ENCODE measurements around the gene OR6C75. TPM values are rescaled to one million over a fixed set of nuclear protein-coding genes. Genes with fewer than 3 reads are reported as not detected.
A peak's percentile ranks its signal among the peaks of the same experiment; 100 is the strongest.
"Not testable (repeated sequence)": the region's sequence is repeated elsewhere in the genome, so short reads cannot be mapped to it uniquely, and the experiment has no call there.

The OR6C75 gene
- total and polyA plus RNA-seq, 2 donors from 2014 or later: not detected

DNA sequence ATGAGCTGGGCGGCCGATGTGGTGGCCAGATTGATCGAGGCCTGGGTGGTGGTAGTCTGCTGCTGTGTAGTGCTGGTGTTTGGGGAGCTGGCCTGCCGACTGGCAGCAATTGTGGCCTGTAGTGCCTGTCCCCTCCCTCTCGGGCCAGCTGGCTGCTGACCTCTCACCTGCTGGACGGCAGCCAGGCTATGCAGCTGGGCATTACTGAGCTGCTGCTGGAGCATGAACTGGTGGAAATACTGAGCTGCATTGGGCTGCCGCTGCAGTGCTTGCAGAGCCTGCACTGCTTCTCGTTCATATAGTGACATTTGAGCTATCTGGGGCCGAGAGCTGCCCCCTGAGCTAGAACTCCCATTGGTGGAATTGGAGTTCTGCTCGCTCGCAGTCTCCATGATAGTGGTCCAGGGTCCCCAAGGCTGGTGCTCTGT lies 51.6 kb downstream of the OR6C75 start:
- H3K4me1 ChIP-seq (ENCODE audit: control insufficient read depth in 2 of 3, insufficient read depth in 2 of 3, low read depth in 1 of 3, low read length in 3 of 3); H3K9ac ChIP-seq (ENCODE audit: low read length in 3 of 3); H3K36me3 ChIP-seq (ENCODE audit: control insufficient read depth in 2 of 3, insufficient read depth in 3 of 3, low read length in 3 of 3); FAIRE-seq; intact Hi-C loops (cut with DNase I); H3K27ac ChIP-seq (ENCODE audit: low read depth in 2 of 2, low read length in 2 of 2); H3K27me3 ChIP-seq (ENCODE audit: control insufficient read depth, insufficient read depth, low read length); H3K9me3 ChIP-seq (ENCODE audit: control insufficient read depth in 2 of 3, insufficient read depth in 1 of 3, low read length in 3 of 3); H3K4me3 ChIP-seq (ENCODE audit: low read length in 3 of 3): not testable (repeated sequence)
- DNase-seq: peak in 4 of 5 donors; percentile 38 to 53 (median 40)

DNA sequence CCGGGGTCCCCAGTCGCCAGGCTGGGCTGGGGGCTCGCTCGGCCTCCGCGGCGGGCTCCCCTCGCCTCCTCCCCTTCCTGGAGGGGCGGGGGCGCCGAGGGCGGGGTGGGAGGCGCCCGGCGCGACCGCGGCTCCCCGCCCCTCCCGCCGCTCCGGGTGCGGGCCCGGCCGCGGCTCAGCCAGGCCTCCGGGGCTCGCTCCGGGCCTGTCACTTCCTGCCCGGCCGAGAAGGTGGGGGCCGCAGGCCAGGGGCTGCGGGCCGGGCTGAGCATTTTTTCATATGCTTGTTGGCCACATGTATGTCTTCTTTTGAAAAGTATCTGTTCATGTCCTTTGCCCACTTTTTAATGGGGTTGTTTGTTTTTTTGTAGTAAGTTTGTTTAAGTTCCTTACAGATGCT lies 52.1 kb downstream of the OR6C75 start:
- FAIRE-seq; H3K9me3 ChIP-seq (ENCODE audit: control insufficient read depth in 2 of 3, insufficient read depth in 1 of 3, low read length in 3 of 3); H3K9ac ChIP-seq (ENCODE audit: low read length in 3 of 3); H3K27ac ChIP-seq (ENCODE audit: low read depth in 2 of 2, low read length in 2 of 2); H3K36me3 ChIP-seq (ENCODE audit: control insufficient read depth in 2 of 3, insufficient read depth in 3 of 3, low read length in 3 of 3); H3K4me1 ChIP-seq (ENCODE audit: control insufficient read depth in 2 of 3, insufficient read depth in 2 of 3, low read depth in 1 of 3, low read length in 3 of 3); H3K27me3 ChIP-seq (ENCODE audit: control insufficient read depth, insufficient read depth, low read length); DNase-seq; intact Hi-C loops (cut with DNase I); H3K4me3 ChIP-seq (ENCODE audit: low read length in 3 of 3): not testable (repeated sequence)

DNA sequence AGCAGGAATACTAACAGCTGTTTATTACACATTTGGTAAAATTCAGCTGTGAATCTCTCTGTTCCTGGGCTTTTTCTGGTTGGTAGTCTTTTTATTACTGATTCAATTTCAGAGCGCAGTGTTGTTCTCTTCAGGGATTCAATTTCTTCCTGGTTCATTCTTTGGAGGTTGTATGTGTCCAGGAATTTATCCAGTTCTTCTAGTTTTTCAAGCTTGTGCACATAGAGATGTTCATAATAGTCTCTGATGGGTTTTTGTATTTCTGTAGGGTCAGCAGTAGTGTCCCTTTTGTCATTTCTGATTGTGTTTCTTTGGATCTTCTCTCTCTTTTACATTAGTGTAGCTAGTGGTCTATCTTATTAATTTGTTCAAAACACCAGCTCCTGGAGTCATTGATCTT lies 54.2 kb downstream of the OR6C75 start:
- Histone ChIP-seq H3K9me3 (ENCODE audit: control insufficient read depth in 2 of 3, insufficient read depth in 1 of 3, low read length in 3 of 3) (peaks cover 0 to 1% (median 0%) of the 10 kb centered on the region in 3 donors), H3K4me1 (ENCODE audit: control insufficient read depth in 2 of 3, insufficient read depth in 2 of 3, low read depth in 1 of 3, low read length in 3 of 3) (no peaks in the 10 kb centered on the region), H3K27ac (ENCODE audit: low read depth in 2 of 2, low read length in 2 of 2) (no peak overlapping the region), H3K36me3 (ENCODE audit: control insufficient read depth in 2 of 3, insufficient read depth in 3 of 3, low read length in 3 of 3) (no peaks in the 10 kb centered on the region), H3K4me3 (ENCODE audit: low read length in 3 of 3) (no peak overlapping the region), H3K27me3 (ENCODE audit: control insufficient read depth, insufficient read depth, low read length) (no peaks in the 10 kb centered on the region), H3K9ac (ENCODE audit: low read length in 3 of 3) (no peak overlapping the region)
- TF ChIP-seq, protein P1, sequence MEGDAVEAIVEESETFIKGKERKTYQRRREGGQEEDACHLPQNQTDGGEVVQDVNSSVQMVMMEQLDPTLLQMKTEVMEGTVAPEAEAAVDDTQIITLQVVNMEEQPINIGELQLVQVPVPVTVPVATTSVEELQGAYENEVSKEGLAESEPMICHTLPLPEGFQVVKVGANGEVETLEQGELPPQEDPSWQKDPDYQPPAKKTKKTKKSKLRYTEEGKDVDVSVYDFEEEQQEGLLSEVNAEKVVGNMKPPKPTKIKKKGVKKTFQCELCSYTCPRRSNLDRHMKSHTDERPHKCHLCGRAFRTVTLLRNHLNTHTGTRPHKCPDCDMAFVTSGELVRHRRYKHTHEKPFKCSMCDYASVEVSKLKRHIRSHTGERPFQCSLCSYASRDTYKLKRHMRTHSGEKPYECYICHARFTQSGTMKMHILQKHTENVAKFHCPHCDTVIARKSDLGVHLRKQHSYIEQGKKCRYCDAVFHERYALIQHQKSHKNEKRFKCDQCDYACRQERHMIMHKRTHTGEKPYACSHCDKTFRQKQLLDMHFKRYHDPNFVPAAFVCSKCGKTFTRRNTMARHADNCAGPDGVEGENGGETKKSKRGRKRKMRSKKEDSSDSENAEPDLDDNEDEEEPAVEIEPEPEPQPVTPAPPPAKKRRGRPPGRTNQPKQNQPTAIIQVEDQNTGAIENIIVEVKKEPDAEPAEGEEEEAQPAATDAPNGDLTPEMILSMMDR (IDR thresholded peaks at IDR 0.05; ENCODE audit: borderline replicate concordance, extremely low read depth, insufficient read depth): no peak
- DNase-seq (no peak), FAIRE-seq (no peak)
- intact Hi-C loops (cut with DNase I): no loop called here

Other genes starting within 250 kb of the OR6C75 start
- not detected for gene OR9K2, start 236.6 kb upstream of the OR6C75 start, total RNA-seq
- not detected for gene OR9K2, start 236.6 kb upstream of the OR6C75 start, polyA plus RNA-seq (ENCODE audit: insufficient read depth, low read depth, low replicate concordance)
- gene OR10A7, start 141.9 kb upstream of the OR6C75 start, total RNA-seq: not detected
- gene OR10A7, start 141.9 kb upstream of the OR6C75 start, polyA plus RNA-seq (ENCODE audit: insufficient read depth, low read depth, low replicate concordance): not detected
- gene OR6C74, start 118.4 kb upstream of the OR6C75 start, total RNA-seq: not detected
- not detected for gene OR6C74, start 118.4 kb upstream of the OR6C75 start, polyA plus RNA-seq (ENCODE audit: insufficient read depth, low read depth, low replicate concordance)
- gene OR6C6, start 66.4 kb upstream of the OR6C75 start, total RNA-seq: not detected
- not detected for gene OR6C6, start 66.4 kb upstream of the OR6C75 start, polyA plus RNA-seq (ENCODE audit: insufficient read depth, low read depth, low replicate concordance)
- gene OR6C1, start 48.6 kb upstream of the OR6C75 start, total RNA-seq: not detected
- not detected for gene OR6C1, start 48.6 kb upstream of the OR6C75 start, polyA plus RNA-seq (ENCODE audit: insufficient read depth, low read depth, low replicate concordance)
- gene OR6C3, start 32.2 kb upstream of the OR6C75 start, total RNA-seq: not detected
- not detected for gene OR6C3, start 32.2 kb upstream of the OR6C75 start, polyA plus RNA-seq (ENCODE audit: insufficient read depth, low read depth, low replicate concordance)
- gene OR6C65, start 37.6 kb downstream of the OR6C75 start, total RNA-seq: not detected
- not detected for gene OR6C65, start 37.6 kb downstream of the OR6C75 start, polyA plus RNA-seq (ENCODE audit: insufficient read depth, low read depth, low replicate concordance)
- gene OR6C76, start 63.3 kb downstream of the OR6C75 start, total RNA-seq: not detected
- not detected for gene OR6C76, start 63.3 kb downstream of the OR6C75 start, polyA plus RNA-seq (ENCODE audit: insufficient read depth, low read depth, low replicate concordance)
- gene OR6C2, start 81.1 kb downstream of the OR6C75 start, total RNA-seq: not detected
- not detected for gene OR6C2, start 81.1 kb downstream of the OR6C75 start, polyA plus RNA-seq (ENCODE audit: insufficient read depth, low read depth, low replicate concordance)
- not detected for gene OR6C70, start 107.2 kb downstream of the OR6C75 start, total RNA-seq
- not detected for gene OR6C70, start 107.2 kb downstream of the OR6C75 start, polyA plus RNA-seq (ENCODE audit: insufficient read depth, low read depth, low replicate concordance)
- gene OR6C68, start 129.4 kb downstream of the OR6C75 start, total RNA-seq: not detected
- gene OR6C68, start 129.4 kb downstream of the OR6C75 start, polyA plus RNA-seq (ENCODE audit: insufficient read depth, low read depth, low replicate concordance): not detected
- gene OR6C4, start 186.6 kb downstream of the OR6C75 start, total RNA-seq: not detected
- gene OR6C4, start 186.6 kb downstream of the OR6C75 start, polyA plus RNA-seq (ENCODE audit: insufficient read depth, low read depth, low replicate concordance): not detected
- not detected for gene OR2AP1, start 209.5 kb downstream of the OR6C75 start, total RNA-seq
- gene OR2AP1, start 209.5 kb downstream of the OR6C75 start, polyA plus RNA-seq (ENCODE audit: insufficient read depth, low read depth, low replicate concordance): not detected